H7 (cell line): ENCODE measurements around the gene VAV2. TPM values are rescaled to one million over a fixed set of nuclear protein-coding genes. Genes with fewer than 3 reads are reported as not detected.
A peak's percentile ranks its signal among the peaks of the same experiment; 100 is the strongest.

Experiments
- DNase-seq: peaks from one replicate; pipeline ENCODE4 v3.0.0; 2012
- H3K27me3 ChIP-seq: 2 replicates; pipeline ENCODE4 v1.6.0; 2011; ENCODE audit warnings: mild to moderate bottlenecking, low read length; ENCODE audit not compliant: control insufficient read depth, insufficient read depth
- H3K36me3 ChIP-seq: replicated peaks from 2 replicates; pipeline ENCODE4 v1.5.1; 2011; ENCODE audit warnings: low read length; ENCODE audit not compliant: control insufficient read depth, insufficient read depth
- H3K4me3 ChIP-seq: 2 replicates; pipeline ENCODE4 v1.5.1; 2011; ENCODE audit warnings: low read depth, mild to moderate bottlenecking, control low read depth, low read length, moderate library complexity; ENCODE audit not compliant: insufficient read depth
- total RNA-seq: library from RNA; depleted of rRNA; stranded (reverse); fragments of >200 nt; shearing (Covaris generic); gene quantifications from 2 replicates; pipeline ENCODE4 v1.2.3, GENCODE V29; 2014

VAV2 gene
- total RNA-seq, 1 experiment from 2014 or later, result 17.7 TPM

DNA sequence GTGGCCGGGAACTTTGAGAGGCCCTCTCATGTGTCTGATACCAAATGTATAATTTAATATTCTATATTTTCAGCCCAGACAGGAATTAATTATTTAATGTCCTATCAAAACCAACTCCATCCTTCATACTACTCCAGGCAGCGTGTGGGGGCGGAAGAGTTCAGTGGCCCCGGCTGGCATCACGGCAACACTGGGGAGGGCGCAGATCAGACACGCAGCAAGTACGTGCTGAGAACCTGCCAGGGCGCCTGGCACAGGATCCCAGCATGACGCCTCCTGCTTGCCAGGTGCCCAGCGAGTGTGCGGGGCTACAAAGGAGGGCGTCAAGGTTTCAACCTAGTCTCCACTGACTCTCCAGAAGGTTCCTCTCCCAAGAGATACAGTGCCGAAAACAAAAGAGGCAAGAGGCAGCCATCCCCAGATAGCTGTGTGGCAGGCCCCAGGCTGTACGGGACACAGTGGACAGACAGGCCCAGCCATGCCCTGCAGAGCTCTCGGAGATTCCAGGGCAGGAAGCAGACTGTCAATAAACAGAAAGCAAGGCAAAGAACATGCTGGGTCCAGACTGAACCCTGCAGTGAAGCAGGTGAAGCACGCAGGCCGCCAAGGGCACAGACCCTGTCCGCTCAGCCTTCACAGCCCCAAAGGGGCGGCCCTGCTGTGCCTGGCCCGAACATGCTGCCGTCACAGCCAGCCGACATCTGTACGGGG, 110.3 kb downstream of the VAV2 start:
- no peaks in the 10 kb centered on the region for H3K36me3 ChIP-seq

DNA sequence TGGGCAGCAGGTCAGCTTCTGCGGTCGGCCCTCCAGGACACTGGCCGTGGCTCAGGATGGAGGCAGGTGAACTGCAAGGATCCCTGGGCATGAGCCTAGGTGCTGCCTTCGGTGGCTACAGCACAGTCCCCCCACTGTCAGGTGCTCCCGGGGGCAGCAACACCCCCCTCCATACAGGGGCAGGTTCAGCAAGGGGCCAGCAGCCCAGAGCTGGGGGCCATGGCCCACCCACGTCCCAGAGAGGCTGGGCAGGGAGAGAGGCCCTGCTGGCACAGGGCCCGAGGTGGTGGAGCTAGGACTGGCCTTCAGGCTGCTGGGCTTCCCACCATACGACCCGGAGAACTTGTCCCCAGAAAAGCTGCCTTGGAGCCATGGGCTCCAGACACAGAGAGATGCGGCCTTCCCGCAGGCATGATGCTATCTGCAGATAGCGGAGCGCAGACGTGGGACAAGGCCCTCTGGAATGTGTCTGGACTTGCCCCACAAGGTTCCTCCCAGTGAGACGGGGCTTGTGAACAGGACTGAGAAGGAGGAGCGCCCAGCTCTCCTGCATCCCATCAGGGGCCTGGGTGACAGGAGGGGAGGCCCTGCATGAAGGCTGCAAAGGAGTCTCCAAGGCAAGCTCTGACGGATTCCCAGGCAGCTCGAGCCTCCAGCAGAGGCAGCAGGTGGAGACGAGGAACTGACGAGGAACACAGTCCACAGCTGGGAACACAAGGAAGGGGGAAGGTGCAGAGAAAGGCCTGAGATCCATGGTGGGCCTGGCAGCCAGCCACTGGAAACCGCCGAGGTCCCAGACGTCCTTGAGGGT, 111.1 kb downstream of the VAV2 start:
- H3K4me3 ChIP-seq, result no peak overlapping the region
- no peak for DNase-seq
- H3K36me3 ChIP-seq, result no peaks in the 10 kb centered on the region
- no peaks in the 10 kb centered on the region for H3K27me3 ChIP-seq

More for the DNA sequence above, 110.3 kb downstream of the VAV2 start:
- Histone ChIP-seq H3K4me3 (no peak overlapping the region), H3K27me3 (no peaks in the 10 kb centered on the region)
- no peak for DNase-seq

DNA sequence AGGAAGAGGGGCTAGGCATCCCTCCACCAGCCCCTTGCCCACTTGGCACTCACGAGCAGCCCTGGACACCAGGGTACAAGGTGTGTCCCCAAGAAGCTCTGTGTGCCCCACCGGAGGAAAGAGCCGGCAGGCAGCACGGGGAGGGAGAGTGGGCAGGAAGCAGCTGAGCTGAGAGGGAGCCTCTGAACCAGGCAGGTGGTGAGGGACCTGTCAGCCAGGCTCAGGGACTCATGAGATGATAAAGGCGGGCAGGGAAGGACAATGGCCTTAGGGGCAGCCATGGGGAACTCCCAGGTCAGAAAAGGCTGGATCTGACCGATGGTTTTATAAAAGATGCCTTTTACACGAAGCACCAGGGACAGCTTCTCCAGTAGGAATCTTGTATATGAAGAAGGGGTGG, 112.0 kb downstream of the VAV2 start:
- no peak for DNase-seq
- Histone ChIP-seq H3K4me3 (no peak overlapping the region), H3K36me3 (no peaks in the 10 kb centered on the region; the same call in 1 of the 2 replicates), H3K27me3 (no peaks in the 10 kb centered on the region)

DNA sequence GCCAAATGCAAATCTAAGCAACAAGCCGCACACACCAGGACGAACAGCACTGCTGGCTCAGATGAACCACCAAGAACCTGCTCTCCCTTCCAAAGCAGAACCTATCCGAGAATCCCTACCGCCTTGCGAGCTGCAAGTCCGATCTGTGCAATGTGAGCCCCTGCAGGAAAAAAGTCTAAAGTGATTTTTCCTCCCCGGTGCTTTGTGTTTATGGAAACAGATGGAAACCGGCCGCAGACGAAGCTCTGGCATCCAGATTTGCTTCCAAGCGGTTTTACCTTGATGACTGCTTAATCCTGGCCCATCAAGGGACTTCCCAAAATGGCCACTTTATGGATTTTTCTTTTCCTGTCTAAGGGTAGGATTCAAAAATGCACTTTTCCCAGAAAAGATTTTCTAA, 112.5 kb downstream of the VAV2 start:
- no peak for DNase-seq
- Histone ChIP-seq H3K36me3 (no peaks in the 10 kb centered on the region; the same call in 1 of the 2 replicates), H3K27me3 (no peaks in the 10 kb centered on the region), H3K4me3 (no peak overlapping the region)

DNA sequence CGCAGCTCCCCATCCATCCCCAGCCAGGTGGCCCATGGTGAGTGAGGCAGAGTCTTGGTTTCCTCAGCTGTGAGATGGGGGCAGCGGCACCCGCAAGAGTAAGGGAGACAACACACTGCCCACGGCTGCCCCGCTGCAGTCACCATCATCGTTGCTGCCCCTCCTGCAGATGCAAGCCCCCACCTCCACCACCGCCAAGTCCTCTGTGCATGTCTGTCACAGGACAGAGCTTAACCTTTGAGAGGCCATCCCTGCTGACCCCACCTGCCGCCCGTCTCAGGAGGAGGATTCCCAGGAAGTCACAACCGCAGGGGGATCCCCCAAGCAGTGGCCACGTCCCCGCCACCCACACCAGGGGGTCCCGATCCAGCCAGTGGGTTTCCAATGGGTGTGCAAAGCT, 113.7 kb downstream of the VAV2 start:
- no peaks in the 10 kb centered on the region for H3K27me3 ChIP-seq
- no peak for DNase-seq
- H3K36me3 ChIP-seq, result no peaks in the 10 kb centered on the region; the same call in 1 of the 2 replicates
- H3K4me3 ChIP-seq, result no peak overlapping the region

DNA sequence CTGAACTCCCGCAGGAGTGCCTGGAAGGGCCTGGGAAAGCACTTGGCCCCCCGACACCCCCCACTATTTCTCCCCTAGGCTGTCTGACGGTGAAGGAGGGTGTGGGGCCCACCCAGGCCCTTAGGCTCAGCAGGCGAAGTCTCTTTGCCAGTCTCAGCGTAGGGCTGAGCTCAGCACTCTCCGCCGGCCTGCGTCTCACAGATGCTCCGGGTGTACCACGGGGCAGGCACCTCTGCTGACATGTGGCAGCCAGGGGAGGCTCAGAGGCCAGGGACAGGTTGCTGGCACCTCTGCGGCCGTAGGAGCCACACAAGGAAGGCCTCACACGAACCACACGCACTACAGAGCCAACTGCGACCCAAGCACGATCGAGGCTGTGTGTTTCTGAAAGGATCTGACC, 114.2 kb downstream of the VAV2 start:
- DNase-seq, result no peak
- no peaks in the 10 kb centered on the region; the same call in 1 of the 2 replicates for H3K36me3 ChIP-seq
- no peak overlapping the region for H3K4me3 ChIP-seq
- no peaks in the 10 kb centered on the region for H3K27me3 ChIP-seq

DNA sequence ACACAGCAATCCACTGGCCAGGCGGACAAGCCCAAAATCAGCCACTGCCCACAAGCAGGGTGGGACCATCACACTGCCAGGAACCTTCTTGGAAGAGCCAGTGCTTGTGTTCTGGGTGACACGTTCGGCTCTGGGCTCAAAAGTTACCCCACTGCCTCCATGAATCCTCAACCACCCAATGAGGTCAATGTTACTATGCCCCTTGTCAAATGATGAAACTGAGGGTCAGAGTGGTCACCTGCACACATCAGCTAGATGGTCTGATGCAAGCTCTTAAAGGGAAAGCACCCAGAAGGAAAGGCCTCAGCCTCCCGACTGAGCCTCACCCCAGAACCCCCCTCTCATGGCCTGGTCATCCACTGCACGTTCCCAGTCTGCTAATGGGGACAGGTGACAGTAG, 114.8 kb downstream of the VAV2 start:
- H3K4me3 ChIP-seq, result no peak overlapping the region
- no peak for DNase-seq
- no peaks in the 10 kb centered on the region; the same call in 1 of the 2 replicates for H3K36me3 ChIP-seq
- no peaks in the 10 kb centered on the region for H3K27me3 ChIP-seq

DNA sequence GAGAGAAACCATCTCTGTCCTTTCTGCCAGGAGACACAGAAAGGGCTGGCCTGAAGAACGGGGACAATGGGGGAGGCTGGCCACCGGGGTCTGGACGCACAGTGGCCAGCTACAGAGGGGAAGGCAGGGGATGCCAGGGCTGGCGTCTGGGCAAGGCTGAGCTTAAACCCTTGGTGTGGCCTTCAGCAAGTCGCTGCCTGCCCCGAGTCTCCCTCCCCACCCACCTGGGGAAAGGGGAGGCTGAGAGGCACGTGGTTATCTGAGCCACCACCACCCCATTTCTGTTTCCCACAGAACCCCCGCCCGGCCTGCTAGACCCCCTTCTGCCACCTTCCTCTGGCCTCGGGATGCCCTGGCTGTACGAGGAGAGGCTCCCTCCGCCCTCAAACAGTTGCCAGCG, 115.3 kb downstream of the VAV2 start:
- Histone ChIP-seq H3K36me3 (no peaks in the 10 kb centered on the region; the same call in 1 of the 2 replicates), H3K27me3 (no peaks in the 10 kb centered on the region)
- no peak for DNase-seq

DNA sequence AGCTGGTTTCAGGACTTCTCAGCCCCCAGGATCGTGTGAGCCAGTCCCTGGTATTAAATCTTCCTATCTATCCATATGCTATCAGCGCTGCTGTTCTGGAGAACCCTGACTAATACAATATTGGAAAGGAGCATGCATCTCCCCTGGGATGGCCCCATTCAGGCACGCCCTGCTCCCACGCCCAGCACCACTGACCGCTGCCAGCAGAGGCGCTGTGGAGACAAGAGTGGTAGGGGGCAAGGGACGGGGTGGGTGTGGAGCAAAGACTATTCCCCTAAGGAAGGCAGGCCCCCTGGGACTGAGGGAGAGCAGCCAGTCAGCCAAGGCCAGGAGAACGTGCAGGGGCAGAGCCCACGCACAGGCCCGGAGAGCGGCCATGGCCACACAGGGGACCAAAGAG, 116.0 kb downstream of the VAV2 start:
- DNase-seq, result peak; percentile 96
- Histone ChIP-seq H3K27me3 (no peaks in the 10 kb centered on the region), H3K4me3 (no peak overlapping the region), H3K36me3 (no peaks in the 10 kb centered on the region; the same call in 1 of the 2 replicates)

More for the DNA sequence above, 115.3 kb downstream of the VAV2 start:
- H3K4me3 ChIP-seq, result no peak overlapping the region

DNA sequence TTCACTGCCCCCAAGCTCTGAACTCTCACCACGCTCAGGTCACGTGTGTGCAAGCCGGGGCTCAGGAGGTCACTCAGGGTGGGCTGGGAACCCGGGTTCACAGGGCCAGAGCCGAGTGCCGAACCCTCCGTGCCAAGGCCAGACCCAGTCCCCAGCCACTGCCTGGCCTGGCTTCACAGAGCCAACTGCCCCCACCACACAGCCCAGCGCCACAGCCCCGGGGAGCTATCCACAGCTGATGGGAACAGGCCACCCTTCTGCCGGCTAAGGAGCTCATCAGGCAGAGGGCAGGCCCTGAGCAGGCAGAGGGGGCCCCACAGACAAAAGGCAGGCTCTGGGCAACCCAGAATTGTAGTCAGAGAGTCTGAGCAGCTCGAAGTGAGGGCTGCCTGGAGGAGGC, 117.0 kb downstream of the VAV2 start:
- H3K27me3 ChIP-seq, result no peaks in the 10 kb centered on the region
- H3K4me3 ChIP-seq, result no peak overlapping the region
- no peaks in the 10 kb centered on the region; the same call in 1 of the 2 replicates for H3K36me3 ChIP-seq
- DNase-seq, result no peak

DNA sequence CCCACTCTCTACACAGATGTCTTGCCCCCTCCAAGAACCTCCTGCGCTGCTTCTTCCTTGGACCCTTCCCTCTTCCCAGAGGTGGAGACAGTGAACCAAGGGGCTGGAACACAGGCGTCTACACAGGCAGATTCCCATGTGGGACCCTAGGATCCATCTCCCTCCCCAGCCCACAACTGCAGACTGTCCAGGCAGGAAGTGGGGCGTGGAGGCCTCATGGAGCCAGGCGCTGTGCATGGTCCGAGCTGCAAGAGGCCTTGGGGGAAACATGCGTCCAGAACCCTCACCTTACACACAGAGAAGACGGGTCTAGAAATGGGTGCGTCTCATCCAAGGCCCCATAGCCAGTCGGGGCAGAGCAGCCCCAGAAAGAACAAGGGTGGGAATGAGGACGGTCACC, 117.5 kb downstream of the VAV2 start:
- no peak for DNase-seq
- Histone ChIP-seq H3K4me3 (no peak overlapping the region), H3K36me3 (no peaks in the 10 kb centered on the region; the same call in 1 of the 2 replicates), H3K27me3 (no peaks in the 10 kb centered on the region)

DNA sequence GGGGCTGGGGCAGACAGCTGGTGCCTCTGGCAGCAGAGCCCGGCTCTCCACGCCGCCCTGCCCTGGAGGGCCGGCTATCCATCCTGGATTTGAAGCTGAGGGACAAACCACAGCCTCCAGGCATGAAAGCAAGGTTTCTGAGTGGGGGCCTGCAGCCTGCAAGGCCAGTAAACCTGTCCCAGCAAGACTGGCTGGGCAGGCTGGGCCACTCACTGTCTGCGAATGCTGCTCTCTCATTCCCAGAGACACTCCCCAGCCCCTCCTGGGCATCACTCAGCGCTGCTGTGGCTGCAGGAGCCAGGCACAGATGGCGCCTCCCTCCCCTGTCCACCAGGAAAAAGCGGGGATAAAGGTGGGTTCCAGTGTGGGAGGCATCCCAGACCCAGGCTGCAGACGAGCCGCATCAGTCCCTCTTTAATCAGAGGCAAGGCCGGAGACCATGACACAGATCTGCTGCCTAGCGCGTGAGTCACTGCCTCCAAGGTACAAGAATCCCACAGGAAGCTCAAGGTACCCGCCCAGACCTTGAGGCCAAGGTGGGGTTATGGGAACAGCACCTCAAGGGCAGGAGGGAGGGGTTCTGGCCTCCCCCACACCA, 118.0 kb downstream of the VAV2 start:
- DNase-seq, result no peak
- no peaks in the 10 kb centered on the region; the same call in 1 of the 2 replicates for H3K36me3 ChIP-seq
- no peak overlapping the region for H3K4me3 ChIP-seq
- H3K27me3 ChIP-seq, result no peaks in the 10 kb centered on the region

DNA sequence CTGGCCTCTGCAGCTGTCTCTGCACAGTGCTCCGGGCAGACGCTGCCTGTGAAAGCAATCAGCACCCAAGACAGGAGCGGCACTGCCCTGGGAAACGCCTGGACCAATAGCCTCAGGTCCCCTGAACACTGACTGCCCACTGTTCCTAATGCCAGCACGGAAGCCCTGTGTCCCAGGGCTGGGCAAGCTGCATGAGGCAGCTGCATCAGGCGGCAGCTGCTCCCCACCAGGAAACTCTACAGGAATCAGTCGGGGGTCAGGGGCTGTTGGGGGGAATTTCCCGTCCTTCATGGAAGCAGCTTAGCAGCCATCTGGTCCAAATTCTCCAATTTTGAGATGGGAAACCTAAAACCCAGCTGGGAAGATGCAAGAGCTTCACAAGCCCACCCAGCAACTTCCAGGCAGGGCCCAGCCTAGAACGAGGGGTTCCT, 118.6 kb downstream of the VAV2 start:
- Histone ChIP-seq H3K36me3 (no peaks in the 10 kb centered on the region; the same call in 1 of the 2 replicates), H3K27me3 (no peaks in the 10 kb centered on the region), H3K4me3 (no peak overlapping the region)
- no peak for DNase-seq

DNA sequence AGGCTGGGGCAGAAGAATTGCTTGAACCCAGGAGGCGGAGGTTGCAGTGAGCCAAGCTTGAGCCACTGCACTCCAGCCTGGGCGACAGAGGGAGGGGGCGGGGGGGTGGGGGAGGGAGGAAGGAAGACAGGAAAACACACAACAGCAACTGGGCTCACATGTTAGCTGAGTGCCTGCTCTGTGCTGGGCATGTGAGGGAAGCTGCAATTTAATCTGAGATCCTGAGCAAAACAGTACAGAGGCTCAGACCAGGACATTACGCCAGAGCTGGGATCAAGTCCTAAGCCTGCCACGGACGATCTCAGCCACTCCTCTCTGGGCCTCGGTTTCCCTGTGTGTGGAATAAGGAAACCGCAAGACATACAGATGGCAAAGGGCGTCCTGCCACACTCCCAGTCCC, 119.1 kb downstream of the VAV2 start:
- no peak for DNase-seq
- Histone ChIP-seq H3K27me3 (no peaks in the 10 kb centered on the region), H3K36me3 (no peaks in the 10 kb centered on the region; the same call in 1 of the 2 replicates), H3K4me3 (no peak overlapping the region)
